Stimulated activated CD4-positive, alpha-beta T cell treated with anti-CD3 and anti-CD28 coated beads, Interleukin-2, amount 100 ng/mL, for 48 hours (primary cell): ENCODE results near the gene SPON1.
"Not testable (repeated sequence)": the region's sequence is repeated elsewhere in the genome, so short reads cannot be mapped to it uniquely, and the experiment has no call there.

Experiments
- DNase-seq, 2 donors: peaks; one replicate each; pipeline ENCODE4 v3.0.0-alpha.2; 2020

SPON1 gene

DNA sequence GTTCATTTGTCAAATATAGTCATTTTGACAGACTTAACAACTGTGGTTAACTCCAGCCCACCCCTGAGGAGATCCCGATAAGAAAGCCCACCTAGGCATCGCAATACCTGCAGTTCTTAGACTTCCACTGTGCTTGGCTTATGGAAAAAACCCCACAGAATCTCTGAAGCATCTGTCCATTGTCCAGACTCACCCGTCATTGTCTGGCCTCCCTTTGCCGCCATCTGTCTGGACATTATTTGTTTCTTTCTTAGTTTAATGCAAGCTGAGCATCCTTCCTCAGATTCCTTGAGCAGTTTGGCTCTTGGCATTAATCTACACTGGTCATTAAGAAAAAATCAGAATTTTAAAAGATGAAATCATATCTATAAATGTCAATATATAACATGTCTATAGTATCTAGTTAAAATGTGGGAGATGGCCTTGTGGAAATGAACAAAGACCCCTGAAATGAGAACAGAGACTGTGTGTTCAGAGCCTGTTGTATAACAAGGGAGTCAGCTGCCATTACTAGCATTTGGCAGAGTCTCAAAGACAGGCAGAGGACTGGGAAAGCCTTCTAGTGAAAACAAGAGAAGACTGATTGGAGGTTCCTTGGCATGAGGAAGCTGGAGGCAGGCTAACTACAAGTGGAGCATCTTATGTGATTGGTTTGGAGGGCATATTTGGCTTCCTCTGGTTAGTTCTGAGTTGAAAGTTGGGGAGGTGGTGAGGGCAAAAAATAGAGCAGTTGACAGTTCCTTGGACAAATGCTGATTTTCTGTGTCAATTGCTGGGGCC, 80.4 kb downstream of the SPON1 start:
- no peak for DNase-seq

DNA sequence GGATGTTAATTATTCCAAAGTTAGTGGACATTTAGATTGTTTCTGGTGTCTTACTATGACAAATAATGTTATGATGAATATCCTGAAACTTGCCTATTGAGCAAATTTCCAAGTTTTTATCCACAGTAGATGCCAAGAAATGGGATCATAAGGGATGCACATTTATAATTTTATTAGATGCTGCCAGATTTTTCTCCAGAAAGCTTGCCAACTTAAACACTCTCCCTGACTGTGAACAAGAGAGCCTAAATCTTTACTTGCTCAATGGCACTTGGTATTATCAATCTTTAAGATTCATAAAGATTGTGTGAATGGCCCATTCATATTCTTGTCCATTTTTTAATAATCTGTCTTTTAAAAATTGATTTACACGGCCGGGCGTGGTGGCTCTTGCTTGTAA, 82.4 kb downstream of the SPON1 start:
- DNase-seq, result no peak

- DNase-seq, result no peak
Observed at GRCh38 chr11:14045417-14045816, 82.9 kb downstream of the SPON1 start.

GRCh38 chr11:14052198-14052597, 89.7 kb downstream of the SPON1 start:
- no peak for DNase-seq

- no peak for DNase-seq
Observed at GRCh38 chr11:14054116-14055107, 91.9 kb downstream of the SPON1 start.

DNA sequence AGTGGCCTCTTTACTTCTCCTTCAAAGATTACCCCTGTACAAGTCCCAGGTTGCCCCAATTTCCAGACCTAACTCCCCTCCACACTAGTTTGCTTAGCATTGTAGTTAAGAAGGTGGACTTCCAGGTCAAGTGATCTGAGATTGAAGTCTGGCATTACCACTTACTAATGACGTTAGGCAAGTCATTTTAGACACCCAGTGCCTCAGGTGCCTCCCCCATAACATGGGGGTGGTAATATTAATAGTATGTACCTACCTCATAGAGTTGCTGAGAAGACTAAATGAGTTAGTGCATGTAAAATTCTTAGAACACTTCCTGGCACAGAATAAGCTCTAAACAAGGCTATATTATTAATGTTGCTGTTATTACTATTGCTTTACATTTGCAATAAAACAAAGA, 93.4 kb downstream of the SPON1 start:
- no peak for DNase-seq

DNA sequence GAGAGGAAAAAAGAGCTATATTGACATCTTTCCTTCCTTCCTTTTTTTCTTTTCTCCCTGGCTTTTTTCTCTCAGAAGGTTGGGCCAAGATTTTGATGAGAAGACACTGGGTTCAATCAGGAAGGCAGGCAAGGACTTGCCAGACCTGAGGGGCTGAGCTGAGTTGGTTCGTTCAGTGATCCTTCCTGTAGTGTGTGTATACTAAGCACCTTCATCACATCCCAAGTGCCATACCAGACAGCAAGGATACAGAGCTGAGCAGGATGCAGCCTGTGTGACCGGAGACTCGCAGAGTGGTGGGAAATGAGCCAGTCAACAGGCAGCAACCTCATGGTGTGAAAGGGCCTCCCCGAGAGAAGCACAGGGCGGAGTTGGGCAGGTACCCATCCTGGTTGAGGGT, 95.5 kb downstream of the SPON1 start:
- no peak for DNase-seq

GRCh38 chr11:14059491-14059890, 97.0 kb downstream of the SPON1 start:
- DNase-seq, result no peak

GRCh38 chr11:14061721-14062120, 99.2 kb downstream of the SPON1 start:
- DNase-seq, result no peak

GRCh38 chr11:14065141-14065540, 102.6 kb downstream of the SPON1 start:
- DNase-seq, result peak in 1 of 2 donors; percentile 5

DNA sequence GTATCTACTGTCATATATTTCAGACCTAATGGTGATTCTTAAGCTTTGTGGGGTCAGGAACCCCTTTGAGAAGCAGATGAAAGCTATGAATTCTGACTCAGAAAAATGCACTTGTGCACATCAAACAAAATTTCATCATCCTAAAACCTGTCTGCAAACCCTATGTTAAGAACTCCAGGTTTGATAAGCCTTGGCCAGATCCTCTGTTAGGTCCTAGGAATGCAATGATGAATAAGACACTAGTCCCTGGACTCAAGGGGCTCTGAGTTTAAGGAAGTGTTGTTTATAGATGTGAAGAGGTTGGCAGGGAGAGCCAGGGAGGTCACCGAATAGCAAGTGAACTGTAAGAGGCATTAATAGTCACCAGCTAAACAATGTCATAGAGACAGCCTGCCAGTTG, 103.2 kb downstream of the SPON1 start:
- no peak for DNase-seq

DNA sequence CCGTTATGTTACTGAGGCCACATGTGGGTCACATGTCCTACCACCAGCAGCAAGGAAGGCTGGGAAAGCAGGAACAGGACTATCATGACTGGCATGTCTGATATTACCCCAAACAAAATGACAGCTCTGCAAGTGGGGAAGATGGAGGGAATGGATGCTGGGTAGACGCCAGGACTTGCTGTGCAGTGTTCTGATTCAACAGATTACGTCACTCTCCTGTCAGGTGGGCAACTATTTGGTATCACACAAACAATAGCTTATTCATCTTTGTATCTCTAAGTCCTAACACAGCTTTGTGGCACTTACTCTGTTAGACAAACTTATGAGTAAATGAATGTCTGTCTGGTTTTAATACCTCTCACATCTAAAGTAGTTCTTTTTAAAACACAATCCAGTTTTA, 105.2 kb downstream of the SPON1 start:
- no peak for DNase-seq

- DNase-seq, result no peak
Observed at GRCh38 chr11:14070896-14071295, 108.4 kb downstream of the SPON1 start.

DNA sequence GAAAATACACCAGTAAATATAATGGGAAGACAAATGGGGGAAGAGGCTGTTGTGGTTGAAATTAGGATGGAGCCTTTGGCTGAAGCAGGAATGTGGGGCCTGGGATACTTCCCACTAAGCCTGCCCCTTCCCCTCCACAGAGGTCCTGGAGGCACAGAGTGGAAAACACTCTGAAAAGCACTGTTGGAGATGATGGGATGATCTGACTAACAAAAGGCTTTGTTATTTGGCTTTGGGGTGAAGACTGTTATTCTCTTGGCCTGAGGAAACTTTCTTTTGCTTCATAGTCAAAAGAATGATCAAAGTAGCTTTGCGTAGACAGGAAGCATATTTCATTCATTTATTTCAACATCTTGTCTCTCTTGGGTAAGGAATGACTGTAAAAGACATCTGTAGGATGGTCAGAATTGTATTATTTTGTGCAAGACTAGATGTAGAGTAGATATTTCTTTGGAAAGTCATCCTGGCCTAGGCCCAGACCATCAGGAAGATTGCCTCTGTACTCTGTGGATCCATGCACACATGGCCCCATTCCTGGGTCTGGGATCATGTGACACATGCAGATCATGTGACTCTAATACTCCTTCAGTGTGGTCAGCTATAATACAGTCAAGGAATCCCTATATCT, 111.4 kb downstream of the SPON1 start:
- DNase-seq, result no peak

DNA sequence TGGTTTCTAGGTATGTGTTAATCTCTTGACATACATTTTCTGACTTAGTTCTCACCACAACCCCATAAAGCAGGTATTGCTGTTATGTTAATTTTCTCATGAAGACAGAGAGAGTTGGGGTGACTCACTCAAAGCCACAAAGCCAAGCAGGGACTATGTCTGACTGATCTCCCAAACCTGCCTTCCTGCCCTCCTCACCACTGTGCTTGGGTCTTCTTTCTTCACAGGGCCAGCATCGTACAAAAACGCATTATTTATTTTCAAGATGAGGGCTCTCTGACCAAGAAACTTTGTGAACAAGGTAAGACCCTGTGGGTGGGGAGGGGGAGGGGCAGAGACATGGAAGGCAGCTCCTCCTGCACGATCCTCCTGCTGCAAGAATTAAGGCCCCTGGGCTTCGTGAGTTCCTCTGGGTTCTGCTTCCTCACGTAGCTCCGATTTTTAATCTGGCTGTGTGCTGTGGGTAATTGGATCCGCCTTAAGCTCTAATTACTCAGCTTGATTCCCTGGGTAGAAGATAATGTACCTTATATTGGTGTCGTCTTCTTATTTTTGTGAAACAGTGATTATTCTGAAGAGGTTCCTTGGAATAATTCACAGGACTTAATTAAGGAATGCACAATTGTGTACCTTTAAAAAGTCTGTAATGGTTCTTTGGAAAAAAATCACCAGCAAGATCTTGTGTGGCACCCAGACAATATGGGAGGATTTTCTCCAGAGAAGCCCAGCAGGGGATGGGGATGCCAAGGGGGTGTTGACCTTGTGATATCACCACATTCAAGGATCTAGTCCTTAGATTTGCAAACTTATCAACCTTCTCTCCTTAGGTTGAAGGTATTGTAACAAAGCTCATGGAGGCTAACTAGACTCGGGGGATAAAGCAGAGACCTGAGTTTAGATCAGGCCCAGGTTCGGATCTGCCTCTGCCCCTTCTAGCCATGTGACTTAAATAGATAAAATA, 112.9 kb downstream of the SPON1 start:
- peak; percentile 36 to 42 for DNase-seq

- no peak for DNase-seq
Observed at GRCh38 chr11:14079011-14079410, 116.5 kb downstream of the SPON1 start.

GRCh38 chr11:14079797-14080196, 117.3 kb downstream of the SPON1 start:
- DNase-seq, result no peak

GRCh38 chr11:14081581-14082231, 119.2 kb downstream of the SPON1 start:
- DNase-seq, result no peak

DNA sequence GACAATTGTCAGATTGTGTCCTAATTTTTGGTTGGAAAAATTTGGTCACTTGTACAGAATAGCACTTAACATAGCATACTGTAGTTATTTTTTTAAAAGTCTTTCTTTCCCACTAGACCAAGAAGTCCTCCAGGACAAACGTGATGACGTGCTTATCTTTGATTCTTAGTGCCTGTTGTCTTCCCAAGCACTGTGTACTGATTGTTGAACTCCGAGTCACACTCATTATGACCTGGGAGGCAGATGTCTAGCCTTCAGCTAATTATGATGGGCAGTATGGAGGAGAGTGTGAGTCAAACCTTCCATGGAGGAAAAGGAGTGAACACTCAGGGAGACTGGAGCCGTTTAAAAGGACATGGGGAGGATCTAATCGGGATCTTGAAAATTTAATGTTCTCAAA, 119.8 kb downstream of the SPON1 start:
- no peak for DNase-seq

DNA sequence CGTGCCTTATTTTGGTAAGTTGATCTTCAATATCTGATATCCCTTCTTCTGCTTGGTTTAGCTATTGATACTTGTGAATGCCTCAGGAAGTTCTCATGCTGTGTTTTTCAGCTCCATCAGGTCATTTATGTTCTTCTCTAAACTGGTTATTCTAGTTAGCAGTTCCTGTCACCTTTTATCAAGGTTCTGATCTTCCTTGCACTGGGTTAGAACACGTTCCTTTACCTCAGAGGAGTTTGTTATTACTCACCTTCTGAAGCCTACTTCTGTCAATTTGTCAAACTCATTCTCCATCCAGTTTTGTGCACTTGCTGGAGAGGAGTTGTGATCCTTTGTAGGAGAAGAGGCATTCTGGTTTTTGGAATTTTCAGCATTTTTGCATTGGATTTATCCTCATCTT, 126.3 kb downstream of the SPON1 start:
- DNase-seq, result not testable (repeated sequence)

DNA sequence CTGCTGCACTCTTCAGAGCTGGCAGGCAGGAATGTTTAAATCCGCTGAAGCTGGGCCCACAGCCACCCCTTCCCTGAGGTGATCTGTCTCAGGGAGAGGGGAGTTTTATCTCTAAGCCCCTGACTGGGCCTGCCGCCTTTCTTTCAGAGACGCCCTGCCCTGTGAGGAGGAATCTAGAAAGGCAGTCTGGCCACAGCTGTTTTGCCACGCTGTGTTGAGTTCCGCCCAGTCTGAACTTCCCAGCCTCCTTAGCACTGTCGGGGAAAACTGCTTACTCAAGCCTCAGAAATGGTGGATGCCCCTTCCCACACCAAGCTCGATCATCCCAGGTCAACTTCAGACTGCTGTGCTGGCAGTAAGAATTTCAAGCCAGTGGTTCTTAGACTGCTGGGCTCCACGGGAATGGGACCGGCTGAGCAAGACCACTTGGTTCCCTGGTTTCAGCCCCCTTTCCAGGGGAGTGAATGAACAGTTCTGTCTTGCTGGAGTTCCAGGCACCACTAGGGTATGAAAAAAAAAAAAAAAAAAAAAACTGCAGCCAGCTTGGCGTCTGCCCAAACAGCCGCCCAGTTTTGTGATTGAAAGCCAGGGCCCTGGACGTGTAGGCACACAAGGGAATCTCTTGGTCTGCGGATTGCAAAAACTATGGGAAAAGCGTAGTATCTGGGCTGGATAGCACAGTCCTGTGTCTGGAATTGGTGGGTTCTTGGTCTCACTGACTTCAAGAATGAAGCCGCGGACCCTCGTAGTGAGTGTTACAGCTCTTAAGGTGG, 127.4 kb downstream of the SPON1 start:
- no peak for DNase-seq
